Measurements from ENCODE around the gene AGBL1.

The AGBL1 gene

DNA sequence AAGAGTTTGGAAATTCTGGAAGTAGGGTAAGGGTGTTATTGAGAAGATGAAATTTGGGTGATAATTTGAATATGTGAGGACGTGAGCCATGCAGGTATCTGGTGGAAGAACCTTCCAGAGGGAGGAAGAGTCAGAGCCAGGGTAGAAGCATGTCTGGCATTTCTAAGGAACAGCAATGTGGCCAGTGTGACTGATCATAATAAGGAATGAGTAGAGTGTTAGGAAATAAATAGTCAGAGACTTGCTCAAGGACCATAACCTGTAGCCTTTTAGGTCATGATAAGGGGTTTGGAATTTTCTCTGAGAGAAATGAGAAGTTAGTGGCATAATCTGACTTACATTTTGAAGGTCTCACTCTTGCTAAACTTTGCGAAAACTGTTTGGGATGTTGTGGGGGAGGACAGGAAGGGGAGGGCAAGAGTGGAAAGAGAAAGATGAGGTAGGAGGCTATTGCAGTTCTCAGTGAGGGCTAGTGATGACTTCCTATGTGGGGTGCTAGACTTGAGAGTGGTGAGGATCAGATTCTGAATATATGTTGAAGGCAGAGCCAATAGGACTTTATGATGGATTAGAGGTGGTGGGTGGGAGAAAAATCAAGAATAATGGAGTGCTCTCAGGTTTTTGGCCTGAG is 568.3 kb downstream of the AGBL1 start:
- no peak for DNase-seq (ENCODE audit: low read depth)

DNA sequence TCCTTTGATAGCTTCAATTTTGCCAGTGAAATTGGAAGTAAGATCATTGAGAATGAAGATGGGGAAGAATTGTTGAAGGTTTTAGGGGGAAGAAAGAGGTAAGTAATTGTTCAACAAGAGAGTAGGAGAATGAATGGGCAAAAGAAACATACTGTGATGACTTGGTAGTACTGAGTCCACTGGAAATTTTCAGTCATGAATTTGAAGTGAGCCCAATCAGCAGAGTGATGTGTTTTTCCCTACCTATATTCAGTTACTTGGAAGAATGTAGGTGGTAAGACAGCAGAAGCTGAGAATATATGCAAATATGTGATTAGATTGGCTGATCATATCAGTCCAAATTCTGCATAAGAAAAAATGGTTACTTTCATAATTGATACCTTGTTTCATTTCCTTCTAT is 569.6 kb downstream of the AGBL1 start:
- DNase-seq (ENCODE audit: low read depth), result no peak

- peak; percentile 7 for DNase-seq (ENCODE audit: low read depth)
Observed at GRCh38 chr15:86650094-86650493, 570.4 kb downstream of the AGBL1 start.

DNA sequence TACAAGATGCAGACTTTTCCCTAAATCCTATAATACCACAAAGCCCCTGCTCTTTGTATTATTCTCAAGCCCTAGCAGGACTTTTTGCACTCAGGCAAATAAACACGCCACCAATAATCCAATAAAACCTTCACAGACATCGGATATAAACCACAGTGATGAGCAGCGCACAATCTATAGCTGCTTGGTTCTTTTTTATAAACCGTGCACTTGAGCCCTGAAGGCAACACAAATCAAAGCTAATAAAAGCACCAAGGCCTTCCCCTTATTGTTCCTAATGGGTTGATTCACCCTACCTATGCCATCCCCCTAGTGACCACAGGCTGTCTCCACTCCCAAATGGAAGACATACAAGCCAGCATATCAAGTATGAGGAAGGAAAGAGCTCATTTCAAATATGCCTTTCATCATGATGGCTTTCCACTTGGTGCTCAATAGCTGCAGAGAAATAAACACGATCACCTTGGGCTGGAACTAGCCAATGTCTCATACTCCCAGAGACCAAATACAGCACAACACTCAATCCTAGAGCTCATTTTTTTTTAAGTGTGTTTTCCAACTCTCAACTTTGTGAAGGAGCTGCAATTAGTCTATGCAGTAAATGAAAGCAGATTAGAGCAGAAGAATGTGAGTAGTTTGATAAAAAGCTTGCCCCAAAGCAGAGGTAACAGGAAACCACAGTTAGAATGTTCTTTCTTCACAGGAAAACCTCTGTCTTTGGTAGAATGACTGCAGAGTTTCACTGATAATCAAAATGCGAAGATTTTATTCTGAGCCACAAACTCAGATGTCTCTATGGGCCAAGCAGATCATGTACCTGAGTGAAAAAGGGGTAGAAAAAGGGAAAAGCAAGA is 573.9 kb downstream of the AGBL1 start:
- no peak for DNase-seq (ENCODE audit: low read depth)

- no peak for DNase-seq (ENCODE audit: low read depth)
Observed at GRCh38 chr15:86654501-86654900, 574.8 kb downstream of the AGBL1 start.

DNA sequence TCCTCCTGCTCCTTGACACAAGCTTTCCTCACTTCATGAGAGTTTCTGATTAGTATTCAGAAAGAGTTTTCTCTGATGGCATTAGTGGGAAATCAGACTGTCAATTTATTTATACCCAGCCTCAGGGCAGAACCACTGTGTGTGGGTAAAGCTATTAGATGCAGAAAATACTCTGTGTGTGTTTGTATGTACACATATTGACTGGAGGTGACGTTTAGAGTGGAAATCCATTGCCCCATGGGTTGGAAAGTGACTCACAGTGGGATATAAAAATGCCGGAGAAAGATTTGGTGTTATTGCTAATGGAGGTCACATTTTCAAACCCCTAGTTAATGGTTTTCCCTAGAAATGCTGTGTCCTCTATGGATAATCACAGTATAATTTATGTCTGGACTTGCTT is 577.6 kb downstream of the AGBL1 start:
- no peak for DNase-seq (ENCODE audit: low read depth)

DNA sequence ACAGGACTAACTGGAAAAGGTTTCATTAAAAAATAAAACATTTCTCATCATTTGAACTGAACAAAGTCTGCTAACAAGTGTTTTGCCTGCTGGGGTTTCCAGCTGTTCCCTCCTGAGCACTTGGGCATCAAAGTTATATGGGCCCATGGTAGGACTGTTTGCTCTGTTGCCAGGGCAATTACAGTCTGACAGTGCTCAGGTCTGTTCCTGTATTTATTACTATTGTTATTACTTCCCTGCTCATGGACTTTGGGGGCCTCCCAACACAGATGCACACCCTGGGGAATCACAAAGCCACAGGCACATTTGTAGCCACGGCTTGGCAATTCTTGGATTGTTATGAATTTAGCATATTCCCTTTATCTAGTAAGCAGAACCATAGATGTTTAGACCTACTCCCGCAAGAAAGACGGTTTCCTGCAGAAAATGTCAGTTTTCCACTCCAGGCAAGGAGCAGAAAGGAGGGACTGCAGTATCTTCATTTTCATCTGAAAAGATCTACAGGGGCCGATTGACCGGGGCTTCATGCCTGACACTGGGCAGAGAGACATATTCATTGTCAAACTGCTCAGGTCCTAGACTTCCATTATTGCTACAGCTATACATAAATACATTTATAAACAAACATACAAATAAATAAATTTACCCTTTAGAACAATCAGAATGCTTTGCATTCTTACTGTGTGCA is 580.2 kb downstream of the AGBL1 start:
- DNase-seq (ENCODE audit: low read depth), result no peak

DNA sequence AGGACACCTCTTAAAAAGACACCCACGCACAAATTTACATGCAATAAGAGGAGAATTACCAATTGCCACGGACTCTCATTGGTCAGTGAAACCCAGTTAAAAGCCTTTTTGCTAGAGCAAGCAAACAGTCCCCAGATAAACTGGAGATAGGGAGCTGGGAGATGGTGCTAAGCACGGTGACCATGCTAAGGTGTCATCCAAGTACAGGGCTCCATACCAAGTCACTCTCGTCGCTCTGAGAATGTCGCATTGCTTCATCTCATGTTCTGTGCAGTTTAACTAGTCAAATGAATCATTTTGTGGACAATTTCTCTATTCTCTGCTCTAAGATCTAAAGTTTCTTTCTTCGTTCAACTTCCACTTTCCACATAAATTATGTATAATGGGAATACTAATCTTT is 581.9 kb downstream of the AGBL1 start:
- DNase-seq (ENCODE audit: low read depth), result no peak

- DNase-seq (ENCODE audit: low read depth), result no peak
Observed at GRCh38 chr15:86663304-86663703, 583.6 kb downstream of the AGBL1 start.

DNA sequence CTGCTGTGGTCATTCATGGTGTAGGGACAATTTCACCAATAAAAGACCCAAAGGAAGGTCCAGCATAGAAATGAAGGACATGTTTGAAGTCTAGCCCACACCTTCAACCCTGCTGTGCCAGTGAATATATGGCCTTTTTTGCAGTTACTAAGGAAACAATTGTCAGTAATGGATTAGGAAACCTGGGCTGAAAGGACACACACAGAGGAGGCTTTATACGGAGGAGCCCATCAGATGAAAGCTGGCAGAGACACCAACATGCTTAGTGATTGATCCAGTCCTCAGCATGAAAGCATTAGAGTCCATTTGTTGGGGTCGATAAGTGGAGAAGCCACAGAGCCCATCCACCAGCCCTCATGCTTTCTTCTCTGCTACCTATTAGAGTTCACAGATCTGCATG is 584.3 kb downstream of the AGBL1 start:
- no peak for DNase-seq (ENCODE audit: low read depth)

DNA sequence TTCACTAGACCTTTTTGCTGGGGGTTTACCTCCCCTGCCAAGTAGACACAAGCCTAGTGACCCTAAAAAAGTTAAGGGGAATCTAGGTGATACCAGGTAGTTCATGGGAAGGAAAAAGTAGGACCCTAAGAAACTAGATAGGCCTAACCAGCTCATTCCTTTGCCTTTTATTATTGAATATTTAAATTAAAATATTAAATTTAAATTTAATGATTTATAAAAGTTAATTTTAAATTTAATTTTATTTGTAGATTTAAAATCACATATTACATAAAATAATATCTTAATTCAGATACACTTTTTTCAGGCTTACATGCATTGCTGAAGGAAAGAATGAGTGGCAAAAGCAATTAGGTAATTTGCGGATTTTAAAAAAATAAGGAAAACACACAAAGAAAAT is 584.9 kb downstream of the AGBL1 start:
- no peak for DNase-seq (ENCODE audit: low read depth)

- no peak for DNase-seq (ENCODE audit: low read depth)
Observed at GRCh38 chr15:86676002-86676401, 596.3 kb downstream of the AGBL1 start.

DNA sequence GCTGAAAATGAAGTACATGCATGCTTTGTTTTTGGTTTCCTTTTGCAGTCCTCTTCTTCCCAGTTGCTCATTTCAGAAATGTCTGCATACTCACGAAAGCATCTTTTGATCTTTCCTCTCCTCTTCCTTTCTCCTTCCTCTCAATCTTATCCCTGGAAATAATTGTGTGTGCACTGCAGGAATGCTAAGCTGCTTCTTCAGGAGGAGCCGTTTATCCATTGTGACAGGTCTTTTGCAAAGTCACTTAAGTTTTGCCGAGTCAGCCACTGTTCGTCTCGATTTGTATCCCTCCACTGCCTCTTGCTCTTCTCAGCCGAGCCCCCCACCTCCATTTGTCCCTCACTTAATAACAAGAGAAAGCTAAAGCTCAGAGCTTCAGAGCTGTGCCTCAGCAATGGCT is 597.6 kb downstream of the AGBL1 start:
- no peak for DNase-seq (ENCODE audit: low read depth)

DNA sequence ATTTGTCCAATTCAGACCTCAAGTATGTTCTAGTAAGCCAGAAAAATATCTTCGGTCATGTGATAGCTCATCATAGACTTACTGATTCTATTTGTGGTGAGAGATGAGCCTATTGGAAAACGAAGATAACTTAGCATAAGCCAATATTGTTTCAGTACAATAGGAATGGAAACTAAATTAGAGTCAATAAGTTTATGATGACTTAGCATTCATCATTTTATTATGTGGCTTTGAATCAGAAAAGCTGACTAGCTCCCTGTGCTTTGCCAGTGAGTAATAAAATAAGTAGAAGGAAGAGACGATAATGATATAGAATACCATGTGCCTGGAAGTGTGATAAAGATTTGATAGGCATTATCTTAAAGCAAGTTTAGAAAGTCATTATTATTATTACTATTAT is 605.6 kb downstream of the AGBL1 start:
- DNase-seq (ENCODE audit: low read depth), result no peak

DNA sequence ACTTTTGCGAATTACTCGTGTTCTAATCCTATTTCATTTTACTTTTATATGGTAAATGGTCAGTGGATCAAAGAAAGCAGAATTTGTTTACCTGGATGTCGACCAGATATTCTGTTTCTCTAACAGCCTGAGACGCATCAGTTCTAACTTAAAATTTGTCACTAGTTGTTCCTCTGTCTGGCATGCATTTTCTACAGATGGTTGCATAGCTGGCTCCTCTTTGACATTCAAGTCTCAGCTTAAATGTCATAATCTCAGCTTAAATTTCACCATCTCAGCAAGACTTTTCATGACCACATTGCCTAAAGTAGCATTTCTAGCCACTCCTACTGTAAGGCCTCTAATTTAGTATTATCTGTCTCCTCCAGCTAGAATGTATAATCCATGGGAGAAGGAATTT is 609.3 kb downstream of the AGBL1 start:
- no peak for DNase-seq (ENCODE audit: low read depth)

DNA sequence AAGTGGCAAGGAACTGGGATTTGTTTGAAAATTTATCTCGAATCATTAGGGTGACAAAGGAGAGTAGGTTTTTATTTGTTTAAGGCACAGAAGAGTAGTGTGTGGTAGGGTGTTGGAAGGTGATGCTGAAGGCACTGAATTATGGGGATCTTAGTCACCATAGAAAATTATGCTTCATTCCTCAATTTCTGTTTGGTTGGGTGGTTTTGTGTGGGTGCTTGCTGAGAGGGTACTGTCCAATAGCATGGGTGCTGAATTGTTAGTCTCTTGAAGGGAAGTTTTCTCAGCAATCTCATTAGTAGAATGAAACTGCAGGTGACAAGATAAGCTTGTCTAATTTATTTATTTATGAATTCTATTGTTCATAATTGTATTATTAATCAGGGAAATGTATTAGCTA is 610.9 kb downstream of the AGBL1 start:
- no peak for DNase-seq (ENCODE audit: low read depth)

GRCh38 chr15:86691091-86691663 is 611.5 kb downstream of the AGBL1 start:
- no peak for DNase-seq (ENCODE audit: low read depth)

DNA sequence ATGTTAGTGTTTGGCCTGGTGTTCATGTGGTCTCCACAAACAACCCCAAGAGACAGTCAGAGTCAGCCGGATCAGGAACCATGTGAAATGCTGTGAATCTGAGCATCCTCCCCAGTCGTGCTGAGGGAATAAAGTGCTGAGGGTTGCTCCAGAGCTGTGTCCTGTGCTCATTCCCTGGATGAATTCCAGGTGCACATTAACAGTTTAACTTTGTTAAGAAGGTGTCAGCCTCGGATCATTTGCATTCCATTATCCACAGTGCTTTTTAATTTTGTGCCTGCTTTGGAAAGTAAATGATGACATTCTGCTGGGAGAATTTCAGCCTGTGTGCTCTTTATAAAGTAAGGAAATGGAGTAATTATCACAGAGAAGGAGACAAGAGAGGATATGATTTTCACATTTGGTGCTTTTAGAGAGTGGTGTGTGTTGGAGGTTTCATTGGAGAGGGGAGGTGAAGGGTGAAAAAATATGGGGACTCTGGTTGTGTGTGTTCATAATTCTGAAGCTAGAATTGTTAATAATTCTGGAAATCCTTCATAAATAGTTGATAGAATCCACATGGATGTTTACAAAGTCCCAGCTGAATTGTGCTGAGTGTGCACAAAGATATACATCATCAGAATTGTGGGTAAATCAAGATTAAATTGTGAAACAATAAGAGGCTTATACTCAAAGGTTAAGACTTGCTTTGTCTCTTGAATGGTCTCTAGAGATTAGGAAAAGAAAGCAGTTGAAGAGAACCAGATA is 621.4 kb downstream of the AGBL1 start:
- no peak for DNase-seq (ENCODE audit: low read depth)

DNA sequence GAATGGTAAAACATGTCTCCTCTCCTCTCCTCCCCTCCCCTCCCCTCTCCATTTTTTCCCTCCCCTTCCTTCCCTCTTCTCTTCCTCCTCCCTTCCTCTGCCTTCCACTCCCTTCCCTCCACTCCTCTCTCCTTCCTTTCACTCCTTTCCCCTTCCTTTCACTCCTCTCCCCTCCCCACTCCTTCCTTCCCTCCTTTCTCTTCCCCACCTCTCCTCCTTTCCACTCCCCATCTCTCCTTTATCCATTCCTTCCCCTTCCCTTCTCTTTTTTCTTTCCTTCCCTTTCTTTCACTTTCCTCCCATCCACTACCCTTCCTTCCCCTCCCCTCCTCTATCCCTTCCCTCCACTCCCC is 621.9 kb downstream of the AGBL1 start:
- no peak for DNase-seq (ENCODE audit: low read depth)

- DNase-seq (ENCODE audit: low read depth), result no peak
Observed at GRCh38 chr15:86706813-86707212, 627.1 kb downstream of the AGBL1 start.

GRCh38 chr15:86711476-86711875 is 631.8 kb downstream of the AGBL1 start:
- no peak for DNase-seq (ENCODE audit: low read depth)

DNA sequence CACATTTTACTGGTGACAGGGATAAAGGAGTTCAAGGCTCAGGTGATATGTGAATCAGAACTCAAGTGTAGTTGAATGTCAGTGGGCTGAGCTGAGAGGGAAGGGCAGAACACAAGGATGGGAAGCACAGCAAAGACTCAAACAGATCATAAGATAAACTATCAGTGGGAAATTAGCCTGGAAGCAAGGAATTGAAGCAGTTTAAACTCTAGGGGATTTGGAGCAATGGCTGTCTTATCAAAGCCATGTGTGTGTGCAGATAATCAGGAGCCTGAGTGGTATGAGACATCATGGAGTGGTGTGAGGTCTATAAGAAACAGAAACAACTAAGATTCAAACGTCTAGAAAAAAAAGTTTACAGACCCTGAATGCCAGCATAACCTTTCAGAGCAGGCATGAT is 634.6 kb downstream of the AGBL1 start:
- DNase-seq (ENCODE audit: low read depth), result no peak
